ENCODE measurements around the gene CCP110. TPM values are rescaled to one million over a fixed set of nuclear protein-coding genes. Genes with fewer than 3 reads are reported as not detected.

CCP110 gene
- total RNA-seq, 6 experiments from 2014 or later: 2.6 to 5.6 (median 4.2) TPM

GRCh38 chr16:19485611-19486010, 38.1 kb upstream of the CCP110 start:
- H3K27me3 ChIP-seq: no peaks in the 10 kb centered on the region
- WGBS (ENCODE audit: insufficient coverage, low coverage, low lambda C conversion rate, missing lambda C conversion rate): 95% methylated on average over 5 of the region's 5 CpGs
- DNase-seq (no peak), ATAC-seq (no peak)
- TF ChIP-seq CTCF (IDR thresholded peaks at IDR 0.05) (no peak), POLR2A (IDR thresholded peaks at IDR 0.05) (no peak)
- intact Hi-C loops (cut with DNase I): no loop called here
- peaks cover 0 to 13% (median 0%) of the 10 kb centered on the region in 4 donors for H3K4me1 ChIP-seq
- no peaks in the 10 kb centered on the region for H3K36me3 ChIP-seq
- no peaks in the 10 kb centered on the region for H3K9me3 ChIP-seq
- H3K4me3 ChIP-seq: no peak overlapping the region
- H3K27ac ChIP-seq: no peak overlapping the region

- H3K27me3 ChIP-seq: no peaks in the 10 kb centered on the region
- ATAC-seq (no peak), DNase-seq (no peak)
- H3K4me3 ChIP-seq: no peak overlapping the region
- H3K4me1 ChIP-seq: peaks cover 0 to 13% (median 0%) of the 10 kb centered on the region in 4 donors
- H3K36me3 ChIP-seq: no peaks in the 10 kb centered on the region
- H3K27ac ChIP-seq: no peak overlapping the region
- 79% methylated on average over 3 of the region's 4 CpGs for WGBS (ENCODE audit: insufficient coverage, low coverage, low lambda C conversion rate, missing lambda C conversion rate)
- TF ChIP-seq POLR2A (IDR thresholded peaks at IDR 0.05): no peak
- TF ChIP-seq CTCF (IDR thresholded peaks at IDR 0.05): no peak
- intact Hi-C loops (cut with DNase I): no loop called here
- H3K9me3 ChIP-seq: no peaks in the 10 kb centered on the region
Observed at GRCh38 chr16:19486051-19486450, 37.7 kb upstream of the CCP110 start.

- Histone ChIP-seq H3K4me1 (peaks cover 0 to 13% (median 0%) of the 10 kb centered on the region in 4 donors), H3K9me3 (no peaks in the 10 kb centered on the region), H3K36me3 (no peaks in the 10 kb centered on the region), H3K4me3 (no peak overlapping the region), H3K27me3 (no peaks in the 10 kb centered on the region), H3K27ac (no peak overlapping the region)
- no peak for DNase-seq
- TF ChIP-seq POLR2A (IDR thresholded peaks at IDR 0.05): no peak
- TF ChIP-seq CTCF (IDR thresholded peaks at IDR 0.05): peak in 1 of 4 donors; percentile 6
- intact Hi-C loops (cut with DNase I): no loop called here
- peak in 1 of 4 donors; percentile 18 for ATAC-seq
- WGBS (ENCODE audit: insufficient coverage, low coverage, low lambda C conversion rate, missing lambda C conversion rate): 89% methylated on average over 8 of the region's 10 CpGs
Observed at GRCh38 chr16:19486750-19487325, 36.9 kb upstream of the CCP110 start.

- H3K27me3 ChIP-seq: no peaks in the 10 kb centered on the region
Observed at GRCh38 chr16:19488213-19488640, 35.5 kb upstream of the CCP110 start.

More at GRCh38 chr16:19488213-19488640, 35.5 kb upstream of the CCP110 start:
- no peaks in the 10 kb centered on the region for H3K9me3 ChIP-seq
- ATAC-seq (peak; percentile 67 to 92 (median 80)), DNase-seq (peak in 2 of 3 donors; percentile 53 to 62)
- no peak overlapping the region for H3K27ac ChIP-seq
- peaks cover 0 to 13% (median 0%) of the 10 kb centered on the region in 4 donors for H3K4me1 ChIP-seq
- 46% methylated on average over 4 of the region's 4 CpGs for WGBS (ENCODE audit: insufficient coverage, low coverage, low lambda C conversion rate, missing lambda C conversion rate)
- no peaks in the 10 kb centered on the region for H3K36me3 ChIP-seq
- TF ChIP-seq CTCF (IDR thresholded peaks at IDR 0.05) (no peak), POLR2A (IDR thresholded peaks at IDR 0.05) (no peak)
- H3K4me3 ChIP-seq: no peak overlapping the region
- intact Hi-C loops (cut with DNase I): no loop called here
